Right lobe of liver (tissue), 6 donors: ENCODE data around the gene RAB36. TPM values are rescaled to one million over a fixed set of nuclear protein-coding genes. Genes with fewer than 3 reads are reported as not detected.

ENCODE experiments used
- ATAC-seq, 4 donors: fragments of 200-7000 bp; cut with Tn5 transposase; one replicate each; pipeline ENCODE4 v1.9.1; 2020; ENCODE audit warnings: mild to moderate bottlenecking in 4 of 4, moderate library complexity in 4 of 4
- DNase-seq, 3 donors: peaks; one replicate each; pipeline ENCODE4 v3.0.0-alpha.2; 2020
- H3K27ac ChIP-seq, 3 donors: fragments of 200-600 bp; one replicate each; pipeline ENCODE4 v1.8.0; 2022
- H3K27me3 ChIP-seq, 2 donors: fragments of 200-600 bp; one replicate each; pipeline ENCODE4 v1.8.0; 2022
- H3K36me3 ChIP-seq, 4 donors: fragments of 200-600 bp; sonication (generic) in 1 of 4; one replicate each; pipeline versions ENCODE4 v1.5.1 to v1.8.0; 2017 to 2022; ENCODE audit warnings: control low read depth in 1 of 4
- H3K4me1 ChIP-seq, 4 donors: fragments of 200-600 bp; sonication (generic) in 1 of 4; one replicate each; pipeline versions ENCODE4 v1.5.1 to v1.8.0; 2017 to 2022; ENCODE audit warnings: control low read depth in 1 of 4
- H3K4me3 ChIP-seq, 3 donors: fragments of 200-600 bp; one replicate each; pipeline ENCODE4 v1.8.0; 2022
- H3K9me3 ChIP-seq, 4 donors: fragments of 200-600 bp; sonication (generic) in 1 of 4; one replicate each; pipeline versions ENCODE4 v1.5.1 to v1.8.0; 2017 to 2022; ENCODE audit warnings: control low read depth in 1 of 4
- CTCF ChIP-seq, 4 donors: fragments of 200-600 bp in 3 of 4; fragments of 450-650 bp in 1 of 4; IDR thresholded peaks; one replicate each; pipeline versions ENCODE4 v1.5.1 to v1.8.0; 2016 to 2022; ENCODE audit warnings: antibody characterized with exemption in 4 of 4, mild to moderate bottlenecking in 2 of 4
- POLR2A ChIP-seq: fragments of 450-650 bp; IDR thresholded peaks from one replicate; pipeline ENCODE4 v1.6.1; 2017; ENCODE audit warnings: antibody characterized with exemption, mild to moderate bottlenecking
- WGBS: methylation state at CpG from one replicate; pipeline ENCODE4 v1.1.6; 2018; ENCODE audit warnings: low coverage, low lambda C conversion rate; ENCODE audit not compliant: insufficient coverage; ENCODE audit errors: missing lambda C conversion rate; 5-methylcytosine and 5-hydroxymethylcytosine counted together
- intact Hi-C, 2 donors: fragments of 100-400 bp; cut with DNase I; formaldehyde crosslinking; loops; one replicate each; pipeline versions ENCODE4 v1.11.2 to v1.14.1; 2022
- total RNA-seq, 6 experiments: library from RNA; depleted of rRNA in 2 of 6; stranded (reverse); fragments of >200 nt in 2 of 6; fragmentation: NEBNext Ultra II Directional in 3 of 6; extraction: Animal tissue kit (Norgen Biotek cat#: 25700) in 3 of 6; gene quantifications; one replicate each; pipeline versions ENCODE4 v1.1.0 to v1.2.4, GENCODE V29; 2016 to 2023
- donor health status: DM: no; HTN: yes; CAD: no.
- donor health status: DM: no; HTN: no; CAD: no.
- donor health status: DM: no; HTN: no; CAD: no.
- donor health status: DM: no; HTN: yes; CAD: no.
- donor health status: DM: no; HTN: yes; CAD: no.

The RAB36 gene
- total RNA-seq, 6 experiments from 2014 or later: 0.07 to 0.65 (median 0.19) TPM

DNA sequence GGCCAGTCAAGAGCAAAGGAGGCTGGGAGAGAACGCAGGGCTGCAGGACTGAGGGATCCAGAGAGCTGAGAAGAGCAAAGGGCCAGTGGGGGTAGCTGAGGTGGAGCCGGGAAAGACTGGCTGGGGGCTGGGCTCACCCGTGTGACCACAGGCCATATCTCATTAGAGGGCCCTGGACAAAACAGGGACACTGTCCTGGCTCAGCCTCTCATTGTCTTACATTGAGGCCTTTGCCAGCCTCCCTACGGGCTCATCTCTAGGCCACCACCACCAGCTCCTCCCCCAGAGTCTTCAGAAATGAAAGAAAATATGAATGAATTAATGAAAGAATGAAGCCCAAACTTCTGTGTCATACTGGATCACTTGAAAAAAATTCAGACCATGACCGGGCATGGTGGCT is 9.2 kb downstream of the RAB36 start:
- WGBS: 100% methylated on average over 2 of the region's 5 CpGs
- Histone ChIP-seq H3K27me3 (no peaks in the 10 kb centered on the region), H3K4me3 (no peak overlapping the region), H3K27ac (no peak overlapping the region), H3K4me1 (peaks cover 0 to 6% (median 0%) of the 10 kb centered on the region in 4 donors), H3K36me3 (no peaks in the 10 kb centered on the region), H3K9me3 (no peaks in the 10 kb centered on the region)
- DNase-seq (no peak), ATAC-seq (no peak)
- intact Hi-C loops: no loop called here
- TF ChIP-seq POLR2A (no peak), CTCF (IDR thresholded peaks at IDR 0.05) (no peak)

GRCh38 chr22:23155143-23155542 is 9.9 kb downstream of the RAB36 start:
- WGBS: 89% methylated on average over 3 of the region's 3 CpGs
- H3K27me3 ChIP-seq: no peaks in the 10 kb centered on the region
- peaks cover 0 to 6% (median 0%) of the 10 kb centered on the region in 4 donors for H3K4me1 ChIP-seq
- no peak for ATAC-seq
- intact Hi-C loops: no loop called here
- DNase-seq: no peak
- no peaks in the 10 kb centered on the region for H3K36me3 ChIP-seq
- no peaks in the 10 kb centered on the region for H3K9me3 ChIP-seq
- no peak overlapping the region for H3K4me3 ChIP-seq
- TF ChIP-seq POLR2A (no peak), CTCF (IDR thresholded peaks at IDR 0.05) (no peak)
- no peak overlapping the region for H3K27ac ChIP-seq

GRCh38 chr22:23155831-23156230 is 10.6 kb downstream of the RAB36 start:
- H3K27ac ChIP-seq: no peak overlapping the region
- no peaks in the 10 kb centered on the region for H3K36me3 ChIP-seq
- TF ChIP-seq POLR2A: no peak
- no peak for TF ChIP-seq CTCF (IDR thresholded peaks at IDR 0.05)
- intact Hi-C loops: no loop called here
- whole genome bisulfite sequencing: 92% methylated on average over 7 of the region's 9 CpGs
- H3K27me3 ChIP-seq: no peaks in the 10 kb centered on the region
- ATAC-seq (no peak), DNase-seq (peak in 1 of 3 donors; percentile 39)
- H3K9me3 ChIP-seq: no peaks in the 10 kb centered on the region
- H3K4me1 ChIP-seq: peaks cover 0 to 6% (median 0%) of the 10 kb centered on the region in 4 donors
- H3K4me3 ChIP-seq: no peak overlapping the region

DNA sequence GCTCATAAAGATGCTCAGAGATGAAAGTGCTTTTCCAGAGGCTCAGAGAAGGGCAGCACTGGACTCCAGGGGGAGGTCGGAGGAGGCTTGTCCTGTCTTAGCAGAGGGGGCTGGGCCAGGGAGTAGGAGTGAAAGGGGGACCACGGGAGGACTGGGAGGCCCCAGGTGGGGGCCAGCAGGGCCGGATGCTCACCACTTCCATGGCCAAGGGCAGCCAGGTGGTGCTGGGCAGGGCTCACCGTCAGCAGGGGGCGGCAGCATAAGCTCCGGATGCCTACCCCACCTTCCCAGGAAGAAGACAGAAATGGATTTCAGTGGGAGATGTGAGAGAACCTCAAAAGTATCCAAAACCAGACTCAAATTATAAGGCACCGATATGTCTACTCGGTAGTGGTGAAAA is 11.0 kb downstream of the RAB36 start:
- ATAC-seq (no peak), DNase-seq (peak in 1 of 3 donors; percentile 24)
- Histone ChIP-seq H3K36me3 (no peaks in the 10 kb centered on the region), H3K9me3 (no peaks in the 10 kb centered on the region), H3K4me1 (peaks cover 0 to 6% (median 0%) of the 10 kb centered on the region in 4 donors), H3K27ac (no peak overlapping the region), H3K4me3 (no peak overlapping the region), H3K27me3 (no peaks in the 10 kb centered on the region)
- no peak for TF ChIP-seq CTCF (IDR thresholded peaks at IDR 0.05)
- no peak for TF ChIP-seq POLR2A
- 32% methylated on average over 5 of the region's 8 CpGs for WGBS
- intact Hi-C loops: no loop called here
